ENCODE results near the gene FXR1.
"Not testable (repeated sequence)": the region's sequence is repeated elsewhere in the genome, so short reads cannot be mapped to it uniquely, and the experiment has no call there.

FXR1 gene

GRCh38 chr3:180940826-180941225, 28.4 kb downstream of the FXR1 start:
- DNase-seq = no peak

GRCh38 chr3:180947761-180948390, 35.4 kb downstream of the FXR1 start:
- no peak for DNase-seq

GRCh38 chr3:180959691-180960090, 47.2 kb downstream of the FXR1 start:
- DNase-seq = no peak

GRCh38 chr3:180961087-180961486, 48.6 kb downstream of the FXR1 start:
- DNase-seq = no peak

- DNase-seq = no peak
Measured at GRCh38 chr3:180961552-180961951, 49.1 kb downstream of the FXR1 start.

- DNase-seq = no peak
Measured at GRCh38 chr3:180962530-180962929, 50.1 kb downstream of the FXR1 start.

- DNase-seq = no peak
Measured at GRCh38 chr3:180970931-180971330, 58.5 kb downstream of the FXR1 start.

GRCh38 chr3:180973543-180973942, 61.1 kb downstream of the FXR1 start:
- DNase-seq = no peak

- DNase-seq = no peak
Measured at GRCh38 chr3:180974286-180974685, 61.8 kb downstream of the FXR1 start.

- DNase-seq = no peak
Measured at GRCh38 chr3:180977498-180977897, 65.0 kb downstream of the FXR1 start.

GRCh38 chr3:180979961-180980360, 67.5 kb downstream of the FXR1 start:
- no peak for DNase-seq

- DNase-seq = no peak
Measured at GRCh38 chr3:180980611-180981010, 68.1 kb downstream of the FXR1 start.

- DNase-seq = no peak
Measured at GRCh38 chr3:180981912-180982311, 69.4 kb downstream of the FXR1 start.

- DNase-seq = no peak
Measured at GRCh38 chr3:180983136-180983535, 70.7 kb downstream of the FXR1 start.

- DNase-seq = not testable (repeated sequence)
Measured at GRCh38 chr3:180986366-180986765, 73.9 kb downstream of the FXR1 start.

GRCh38 chr3:180987344-180987743, 74.9 kb downstream of the FXR1 start:
- no peak for DNase-seq

GRCh38 chr3:180989291-180990163, 77.1 kb downstream of the FXR1 start, which contains the start of gene DNAJC19:
TSS of gene DNAJC19 (minus strand) at chr3:180989736. CDS start at chr3:180989602, 134 bp downstream.
- peak; percentile 92 for DNase-seq

- DNase-seq = no peak
Measured at GRCh38 chr3:180990505-180990904, 78.0 kb downstream of the FXR1 start.

- no peak for DNase-seq
Measured at GRCh38 chr3:180996415-180996932, 84.0 kb downstream of the FXR1 start.

- not testable (repeated sequence) for DNase-seq
Measured at GRCh38 chr3:181002331-181002730, 89.9 kb downstream of the FXR1 start.

GRCh38 chr3:181003469-181003868, 91.0 kb downstream of the FXR1 start:
- not testable (repeated sequence) for DNase-seq

- no peak for DNase-seq
Measured at GRCh38 chr3:181006541-181006940, 94.1 kb downstream of the FXR1 start.

- DNase-seq = no peak
Measured at GRCh38 chr3:181007262-181007661, 94.8 kb downstream of the FXR1 start.

GRCh38 chr3:181008796-181009195, 96.3 kb downstream of the FXR1 start:
- DNase-seq = no peak

All from stimulated activated CD4-positive, alpha-beta T cell treated with anti-CD3 and anti-CD28 coated beads, Interleukin-1b, Interleukin-23, amount 100 ng/mL, for 48 hours (primary cell).